ENCODE results near the gene SH2D6.
"Not testable (repeated sequence)": the region's sequence is repeated elsewhere in the genome, so short reads cannot be mapped to it uniquely, and the experiment has no call there.

DNA sequence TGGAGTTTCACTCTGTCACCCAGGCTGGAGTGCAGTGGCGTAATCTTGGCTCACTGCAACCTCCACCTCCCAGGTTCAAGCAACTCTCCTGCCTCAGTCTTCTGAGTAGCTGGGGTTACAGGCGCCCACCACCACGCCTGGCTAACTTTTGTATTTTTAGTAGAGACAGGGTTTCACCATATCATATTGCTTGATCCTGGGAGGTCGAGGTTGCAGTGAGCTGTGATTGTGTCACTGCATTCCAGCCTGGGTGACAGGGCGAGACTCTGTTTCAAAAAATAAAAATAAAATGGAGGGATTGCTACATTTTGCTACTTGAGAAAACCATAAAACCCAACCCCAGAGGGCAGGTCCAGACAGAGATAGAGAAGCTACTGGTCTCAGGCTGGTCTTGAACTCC lies 35.4 kb upstream of the SH2D6 start:
- TF ChIP-seq, protein P1, sequence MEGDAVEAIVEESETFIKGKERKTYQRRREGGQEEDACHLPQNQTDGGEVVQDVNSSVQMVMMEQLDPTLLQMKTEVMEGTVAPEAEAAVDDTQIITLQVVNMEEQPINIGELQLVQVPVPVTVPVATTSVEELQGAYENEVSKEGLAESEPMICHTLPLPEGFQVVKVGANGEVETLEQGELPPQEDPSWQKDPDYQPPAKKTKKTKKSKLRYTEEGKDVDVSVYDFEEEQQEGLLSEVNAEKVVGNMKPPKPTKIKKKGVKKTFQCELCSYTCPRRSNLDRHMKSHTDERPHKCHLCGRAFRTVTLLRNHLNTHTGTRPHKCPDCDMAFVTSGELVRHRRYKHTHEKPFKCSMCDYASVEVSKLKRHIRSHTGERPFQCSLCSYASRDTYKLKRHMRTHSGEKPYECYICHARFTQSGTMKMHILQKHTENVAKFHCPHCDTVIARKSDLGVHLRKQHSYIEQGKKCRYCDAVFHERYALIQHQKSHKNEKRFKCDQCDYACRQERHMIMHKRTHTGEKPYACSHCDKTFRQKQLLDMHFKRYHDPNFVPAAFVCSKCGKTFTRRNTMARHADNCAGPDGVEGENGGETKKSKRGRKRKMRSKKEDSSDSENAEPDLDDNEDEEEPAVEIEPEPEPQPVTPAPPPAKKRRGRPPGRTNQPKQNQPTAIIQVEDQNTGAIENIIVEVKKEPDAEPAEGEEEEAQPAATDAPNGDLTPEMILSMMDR (IDR thresholded peaks at IDR 0.05; ENCODE audit: low read length), result not testable (repeated sequence)
- TF ChIP-seq EZH2 (optimal IDR thresholded peaks at IDR 0.05; ENCODE audit: low read depth, low read length), result not testable (repeated sequence)

Data from MM.1S (cell line).